HepG2 (cell line): Measurements from ENCODE around the gene VAV2. TPM values are rescaled to one million over a fixed set of nuclear protein-coding genes. Genes with fewer than 3 reads are reported as not detected.

Experiments used
- AGO2 ChIP-seq: fragments of 200-400 bp; formaldehyde crosslinking; optimal IDR thresholded peaks from 2 replicates; pipeline ENCODE3; 2017; ENCODE audit warnings: mild to moderate bottlenecking, low read depth, low read length, moderate library complexity
- ARHGAP35 ChIP-seq: sonication (generic); formaldehyde crosslinking; IDR thresholded peaks from 2 replicates; pipeline ENCODE4 v1.9.0; 2022; ENCODE audit warnings: mild to moderate bottlenecking, inconsistent platforms, moderate library complexity, missing genetic modification reagents, borderline replicate concordance
- ATF7 ChIP-seq, 2 experiments: fragments of 450-650 bp in 1 of 2; sonication (generic) in 1 of 2; formaldehyde crosslinking in 1 of 2; IDR thresholded peaks; 2 replicates each; pipeline versions ENCODE4 v1.4.0 to v1.6.1; 2016 to 2020; ENCODE audit warnings: antibody characterized with exemption in 1 of 2, mild to moderate bottlenecking in 1 of 2, missing genetic modification reagents in 1 of 2
- CREB1 ChIP-seq, 2 experiments: fragments of 450-650 bp in 1 of 2; IDR thresholded peaks; 2 replicates each; pipeline ENCODE4 v1.6.1; 2016 to 2017; ENCODE audit warnings: control low read depth in 1 of 2, mild to moderate bottlenecking in 1 of 2, missing compliant biosample characterization in 1 of 2, missing genetic modification characterization in 1 of 2
- CREBL2 ChIP-seq: sonication (generic); formaldehyde crosslinking; IDR thresholded peaks from 2 replicates; pipeline ENCODE4 v1.8.1; 2023; ENCODE audit warnings: missing genetic modification reagents, mild to moderate bottlenecking, borderline replicate concordance
- HNF4G ChIP-seq, 2 experiments: sonication (generic) in 1 of 2; formaldehyde crosslinking in 1 of 2; IDR thresholded peaks; 2 replicates each; pipeline versions ENCODE4 v1.4.0 to v1.6.1; 2011 to 2020; ENCODE audit warnings: borderline replicate concordance in 2 of 2, low read depth in 2 of 2, mild to moderate bottlenecking in 2 of 2, low read length in 1 of 2, missing genetic modification reagents in 1 of 2, moderate library complexity in 1 of 2
- HNRNPL ChIP-seq: fragments of 200-400 bp; formaldehyde crosslinking; IDR thresholded peaks from 2 replicates; pipeline ENCODE4 v1.6.1; 2017; ENCODE audit warnings: mild to moderate bottlenecking, low read depth, low read length
- HNRNPUL1 ChIP-seq: fragments of 200-400 bp; formaldehyde crosslinking; IDR thresholded peaks from 2 replicates; pipeline ENCODE4 v1.6.1; 2017; ENCODE audit warnings: low read depth, mild to moderate bottlenecking, low read length, moderate library complexity
- IKZF5 ChIP-seq: IDR thresholded peaks from 2 replicates; pipeline ENCODE4 v1.6.1; 2018; ENCODE audit warnings: missing genetic modification reagents, mild to moderate bottlenecking, missing compliant biosample characterization
- MLXIP ChIP-seq: sonication (generic); formaldehyde crosslinking; IDR thresholded peaks from 2 replicates; pipeline ENCODE4 v1.9.0; 2021; ENCODE audit warnings: missing genetic modification reagents, borderline replicate concordance
- PCBP2 ChIP-seq: fragments of 200-400 bp; formaldehyde crosslinking; optimal IDR thresholded peaks from 2 replicates; pipeline ENCODE3; 2018; ENCODE audit warnings: low read length, low read depth; ENCODE audit not compliant: poor library complexity, severe bottlenecking
- RFXANK ChIP-seq: IDR thresholded peaks from 2 replicates; pipeline ENCODE4 v1.6.1; 2016
- SALL1 ChIP-seq: sonication (generic); formaldehyde crosslinking; IDR thresholded peaks from 2 replicates; pipeline ENCODE4 v1.8.0; 2022; ENCODE audit warnings: mild to moderate bottlenecking, missing genetic modification reagents
- TEAD3 ChIP-seq: optimal IDR thresholded peaks from 2 replicates; pipeline ENCODE3; 2016; ENCODE audit warnings: borderline replicate concordance
- THAP11 ChIP-seq: IDR thresholded peaks from 2 replicates; pipeline ENCODE4 v1.6.1; 2016; ENCODE audit warnings: missing biosample characterization, missing genetic modification reagents
- ZBTB7B ChIP-seq: sonication (generic); formaldehyde crosslinking; IDR thresholded peaks from 2 replicates; pipeline ENCODE4 v1.4.0; 2020; ENCODE audit warnings: missing genetic modification reagents
- ZNF354B ChIP-seq: sonication (generic); formaldehyde crosslinking; IDR thresholded peaks from 2 replicates; pipeline ENCODE4 v1.8.0; 2022; ENCODE audit warnings: mild to moderate bottlenecking, missing genetic modification reagents
- ZNF530 ChIP-seq: sonication (generic); formaldehyde crosslinking; IDR thresholded peaks from 2 replicates; pipeline ENCODE4 v1.5.0; 2020; ENCODE audit warnings: low read depth, mild to moderate bottlenecking, missing genetic modification reagents
- ZNF589 ChIP-seq: sonication (generic); formaldehyde crosslinking; conservative IDR thresholded peaks from 2 replicates; pipeline ENCODE4 v1.8.0; 2022; ENCODE audit warnings: mild to moderate bottlenecking, moderate library complexity, missing genetic modification reagents
- ZNF761 ChIP-seq: sonication (generic); formaldehyde crosslinking; conservative IDR thresholded peaks from 2 replicates; pipeline ENCODE4 v1.4.0; 2020; ENCODE audit warnings: mild to moderate bottlenecking, missing genetic modification reagents
- ZNF781 ChIP-seq: sonication (generic); formaldehyde crosslinking; IDR thresholded peaks from 2 replicates; pipeline ENCODE4 v1.5.1; 2020; ENCODE audit warnings: borderline replicate concordance, mild to moderate bottlenecking, missing genetic modification reagents; ENCODE audit errors: not compliant biosample characterization
- polyA plus RNA-seq, 8 experiments: library from polyadenylated mRNA; depleted of rRNA in 3 of 8; stranded (reverse) in 7 of 8; unstranded in 1 of 8; fragments of >200 nt; fragmentation: Illumina TruSeq in 4 of 8; extraction: Trizol in 4 of 8; gene quantifications; 2 replicates each; pipeline versions ENCODE4 v1.2.1 to v1.2.3, GENCODE V29; 2011 to 2016; ENCODE audit warnings: low read depth in 4 of 8, missing spikeins in 1 of 8, mixed read lengths in 1 of 8; ENCODE audit not compliant: insufficient read depth in 1 of 8
- total RNA-seq, 5 experiments: library from RNA; depleted of rRNA; stranded (reverse); fragments of >200 nt; fragmentation: Illumina TruSeq; extraction: Trizol; gene quantifications; 2 replicates each; pipeline ENCODE4 v1.2.3, GENCODE V29; 2016; ENCODE audit warnings: low read depth in 1 of 5
- TF ChIP-seq, protein P1 (sequence below), 2 experiments: sonication (generic) in 1 of 2; formaldehyde crosslinking in 1 of 2; IDR thresholded peaks; 2 replicates each; pipeline versions ENCODE4 v1.4.0 to v1.6.1; 2018 to 2020; ENCODE audit warnings: missing genetic modification reagents in 2 of 2, borderline replicate concordance in 1 of 2, low read depth in 1 of 2, mild to moderate bottlenecking in 1 of 2, missing biosample characterization in 1 of 2

VAV2 gene
- total and polyA plus RNA-seq, 2 of the 13 experiments (the other 11 are each of a cell fraction or from before 2014, with no cell fraction given): 22.5 to 22.9 TPM

GRCh38 chr9:133715866-133716563 lies 276.1 kb downstream of the VAV2 start (continued):
- no peak for TF ChIP-seq ATF7 (IDR thresholded peaks at IDR 0.05)
- 0 out of 2 replicates have a peak, but pooled peaks have one; percentile 72 for TF ChIP-seq ATF7 (CRISPR knock-in tag; IDR thresholded peaks at IDR 0.05)
- peak; percentile 80 for TF ChIP-seq SALL1 (CRISPR knock-in tag)
- TF ChIP-seq PCBP2: no peak
- TF ChIP-seq IKZF5 (CRISPR knock-in tag): no peak
- no peak for TF ChIP-seq MLXIP (CRISPR knock-in tag)
- 0 out of 2 replicates have a peak, but pooled peaks have one; percentile 83 for TF ChIP-seq ZNF761 (CRISPR knock-in tag)
- TF ChIP-seq ZNF354B: no peak
- no peak for TF ChIP-seq HNRNPUL1
- TF ChIP-seq ZNF530 (CRISPR knock-in tag): no peak
- peak; percentile 91 for TF ChIP-seq ZBTB7B (CRISPR knock-in tag)
- TF ChIP-seq ZNF781 (CRISPR knock-in tag): no peak
- no peak for TF ChIP-seq AGO2
- peak; percentile 85; the same call in 1 of the 2 replicates for TF ChIP-seq HNRNPL
- TF ChIP-seq CREBL2 (CRISPR knock-in tag): no peak
- TF ChIP-seq, protein P1, sequence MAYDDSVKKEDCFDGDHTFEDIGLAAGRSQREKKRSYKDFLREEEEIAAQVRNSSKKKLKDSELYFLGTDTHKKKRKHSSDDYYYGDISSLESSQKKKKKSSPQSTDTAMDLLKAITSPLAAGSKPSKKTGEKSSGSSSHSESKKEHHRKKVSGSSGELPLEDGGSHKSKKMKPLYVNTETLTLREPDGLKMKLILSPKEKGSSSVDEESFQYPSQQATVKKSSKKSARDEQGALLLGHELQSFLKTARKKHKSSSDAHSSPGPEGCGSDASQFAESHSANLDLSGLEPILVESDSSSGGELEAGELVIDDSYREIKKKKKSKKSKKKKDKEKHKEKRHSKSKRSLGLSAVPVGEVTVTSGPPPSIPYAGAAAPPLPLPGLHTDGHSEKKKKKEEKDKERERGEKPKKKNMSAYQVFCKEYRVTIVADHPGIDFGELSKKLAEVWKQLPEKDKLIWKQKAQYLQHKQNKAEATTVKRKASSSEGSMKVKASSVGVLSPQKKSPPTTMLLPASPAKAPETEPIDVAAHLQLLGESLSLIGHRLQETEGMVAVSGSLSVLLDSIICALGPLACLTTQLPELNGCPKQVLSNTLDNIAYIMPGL (CRISPR knock-in tag; IDR thresholded peaks at IDR 0.05; ENCODE audit: borderline replicate concordance in 1 of 2, low read depth in 1 of 2): peak in 1 of 2 experiments; percentile 41; a peak in 1 of 4 replicates
- no peak; the same call in 1 of the 2 replicates for TF ChIP-seq ARHGAP35 (CRISPR knock-in tag)
- TF ChIP-seq CREB1 (IDR thresholded peaks at IDR 0.05): no peak
- TF ChIP-seq CREB1 (CRISPR knock-in tag; IDR thresholded peaks at IDR 0.05): 0 out of 2 replicates have a peak, but pooled peaks have one; percentile 13
- TF ChIP-seq RFXANK: 0 out of 2 replicates have a peak, but pooled peaks have one; percentile 44
- TF ChIP-seq ZNF589 (CRISPR knock-in tag): no peak
- no peak for TF ChIP-seq THAP11 (CRISPR knock-in tag)
- TF ChIP-seq HNF4G (IDR thresholded peaks at IDR 0.05; ENCODE audit: borderline replicate concordance, low read depth, low read length): peak; percentile 83
- peak; percentile 80; the same call in 1 of the 2 replicates for TF ChIP-seq HNF4G (CRISPR knock-in tag; IDR thresholded peaks at IDR 0.05; ENCODE audit: borderline replicate concordance, low read depth)
- peak; percentile 78 for TF ChIP-seq TEAD3 (CRISPR knock-in tag)
